Cortex of kidney (tissue), 1 donor: ENCODE results near the gene VHLL.

ENCODE experiments used
- DNase-seq: peaks from one replicate; lab custom pipeline; 2025; lab: John Stamatoyannopoulos, UW

VHLL gene

DNA sequence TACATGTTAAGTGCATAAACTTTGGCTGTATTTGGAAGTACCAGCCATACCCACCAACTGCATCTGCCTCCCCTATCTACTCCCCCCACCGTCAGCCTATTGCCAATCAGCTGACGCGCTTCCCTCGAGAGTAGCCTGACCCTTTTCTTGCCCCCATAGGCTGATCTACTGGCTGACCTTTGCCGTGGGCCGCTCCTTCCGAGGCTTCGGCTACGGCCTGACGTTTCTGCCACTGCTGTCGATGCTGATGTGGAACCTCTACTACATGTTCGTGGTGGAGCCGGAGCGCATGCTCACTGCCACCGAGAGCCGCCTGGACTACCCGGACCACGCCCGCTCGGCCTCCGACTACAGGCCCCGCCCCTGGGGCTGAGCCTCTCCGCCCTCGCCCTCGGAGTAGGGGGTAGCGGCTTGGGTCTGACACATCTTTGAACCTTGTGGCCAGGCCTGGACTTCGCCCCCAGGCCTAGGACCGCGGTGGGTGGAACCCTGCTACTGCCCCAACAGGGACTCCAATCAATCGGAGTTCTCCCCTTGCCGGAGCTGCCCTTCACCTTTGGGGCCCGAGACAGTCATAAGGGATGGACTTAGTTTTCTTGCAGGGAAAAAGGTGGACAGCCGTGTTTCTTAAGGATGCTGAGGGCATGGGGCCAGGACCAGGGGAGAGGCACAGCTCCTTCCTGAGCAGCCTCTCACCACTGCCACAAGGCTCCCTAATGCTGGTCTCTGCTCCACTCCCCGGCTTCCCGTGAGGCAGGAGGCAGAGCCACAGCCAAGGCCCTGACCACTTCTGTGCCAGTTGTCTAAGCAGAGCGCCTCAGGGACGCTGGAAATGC is 7.7 kb downstream of the VHLL start:
- peak; percentile 61 for DNase-seq

DNA sequence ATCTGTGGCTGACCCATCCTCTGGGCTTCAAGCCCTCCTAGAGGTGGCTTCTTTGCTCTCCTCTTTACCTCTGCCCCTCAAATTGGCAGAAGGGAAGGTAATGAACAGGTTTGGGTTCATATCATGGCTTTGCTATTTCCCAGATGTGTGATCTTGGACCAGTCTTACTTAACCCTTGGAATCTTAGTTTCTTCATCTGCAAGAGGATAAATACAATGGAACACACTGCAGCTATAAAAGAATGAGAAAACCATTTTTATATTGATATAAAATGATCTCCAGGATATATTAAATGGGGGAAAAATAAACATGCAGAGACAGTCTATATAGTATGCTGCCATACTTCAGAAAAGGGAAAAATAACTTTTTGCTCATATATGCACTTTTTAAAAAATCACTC is 9.2 kb downstream of the VHLL start:
- no peak for DNase-seq

DNA sequence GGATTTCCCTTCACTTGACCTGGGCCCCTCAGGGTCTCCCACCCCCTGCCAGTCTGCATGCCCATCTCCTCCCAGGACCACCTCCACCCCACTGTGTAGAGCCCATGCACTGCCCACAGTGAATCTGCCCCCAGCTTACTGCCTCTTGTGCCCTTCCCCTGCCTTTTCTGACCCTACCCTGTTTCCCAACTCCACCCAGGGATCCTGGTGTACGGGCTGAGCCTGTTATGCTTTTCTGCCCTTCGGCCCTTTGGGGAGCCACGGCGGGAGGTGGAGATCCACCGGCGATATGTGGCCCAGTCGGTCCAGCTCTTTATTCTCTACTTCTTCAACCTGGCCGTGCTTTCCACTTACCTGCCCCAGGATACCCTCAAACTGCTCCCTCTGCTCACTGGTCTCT is 13.0 kb downstream of the VHLL start:
- no peak for DNase-seq

DNA sequence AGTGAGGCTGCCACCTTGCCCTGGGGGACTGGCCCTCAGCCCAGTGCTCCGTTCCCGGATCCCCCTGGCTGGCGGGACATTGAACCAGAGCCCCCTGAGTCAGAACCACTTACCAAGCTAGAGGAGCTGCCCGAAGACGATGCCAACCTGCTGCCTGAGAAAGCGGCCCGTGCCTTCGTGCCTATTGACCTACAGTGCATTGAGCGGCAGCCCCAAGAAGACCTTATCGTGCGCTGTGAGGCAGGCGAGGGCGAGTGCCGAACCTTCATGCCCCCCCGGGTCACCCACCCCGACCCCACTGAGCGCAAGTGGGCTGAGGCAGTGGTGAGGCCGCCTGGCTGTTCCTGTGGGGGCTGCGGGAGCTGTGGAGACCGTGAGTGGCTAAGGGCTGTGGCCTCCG is 13.7 kb downstream of the VHLL start:
- no peak for DNase-seq

DNA sequence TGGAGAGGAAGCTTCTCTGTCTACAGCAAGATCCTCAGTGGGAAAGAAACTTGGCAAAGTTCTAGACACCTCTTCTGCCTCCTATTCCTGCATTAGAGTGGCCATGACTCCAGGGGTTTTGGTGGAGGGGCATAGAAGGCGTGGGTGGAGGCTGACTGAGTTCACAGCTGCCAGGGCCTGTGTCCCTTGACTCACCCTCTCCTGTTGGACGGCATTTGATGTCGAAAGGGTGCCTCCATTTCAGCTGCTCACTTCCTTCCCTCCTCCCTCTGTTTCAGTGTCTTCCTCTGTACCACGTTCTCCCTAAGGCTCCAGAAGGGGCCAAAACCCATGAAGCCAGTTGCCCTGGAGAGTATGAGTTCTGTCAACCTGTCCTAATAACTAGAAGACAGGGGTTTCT is 14.3 kb downstream of the VHLL start:
- DNase-seq: no peak

DNA sequence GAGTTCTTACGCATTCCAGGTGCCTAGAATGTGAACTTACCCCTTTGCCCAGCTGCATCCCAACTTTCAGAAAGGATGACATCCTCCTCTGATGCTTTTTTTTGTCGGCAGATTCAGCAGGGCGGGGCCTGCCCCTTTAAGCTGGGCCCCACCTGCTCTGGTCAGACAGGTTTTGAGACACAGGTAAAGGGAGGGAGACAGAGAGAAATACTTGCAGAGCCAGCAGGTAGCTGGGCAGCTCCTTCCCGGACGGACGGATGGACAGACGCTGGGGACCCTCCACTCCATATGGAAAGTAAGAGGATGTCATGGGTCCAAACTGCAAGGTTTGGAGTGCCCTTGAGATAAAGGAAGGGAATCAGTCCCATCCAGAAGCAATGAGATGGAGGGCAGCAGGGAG is 15.0 kb downstream of the VHLL start, which contains the start of gene TMEM79:
Gene TMEM79, plus strand, starts transcription at position 214 of the 400 bp plus-strand sequence. CDS start 902 bp downstream, outside the sequence.
- no peak for DNase-seq

DNA sequence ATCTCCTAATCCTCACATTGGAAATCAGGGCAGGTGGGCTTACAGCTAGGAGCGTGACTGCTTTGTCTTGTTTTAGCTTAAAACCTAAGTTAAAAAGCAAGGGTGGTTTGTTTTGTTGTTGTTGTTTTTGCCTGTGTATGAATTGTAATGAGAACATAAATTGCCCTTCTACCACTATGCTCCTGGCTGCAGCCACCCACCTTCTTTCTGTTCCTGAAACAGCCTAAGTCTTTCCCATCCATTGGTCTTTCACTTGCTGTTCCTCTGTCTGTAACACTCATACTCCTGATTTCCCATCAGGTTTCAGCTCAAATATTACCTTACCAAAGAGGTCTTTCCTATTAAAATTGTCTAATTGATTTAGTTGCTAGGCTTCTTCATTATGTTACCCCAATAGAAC is 15.6 kb downstream of the VHLL start:
- no peak for DNase-seq

DNA sequence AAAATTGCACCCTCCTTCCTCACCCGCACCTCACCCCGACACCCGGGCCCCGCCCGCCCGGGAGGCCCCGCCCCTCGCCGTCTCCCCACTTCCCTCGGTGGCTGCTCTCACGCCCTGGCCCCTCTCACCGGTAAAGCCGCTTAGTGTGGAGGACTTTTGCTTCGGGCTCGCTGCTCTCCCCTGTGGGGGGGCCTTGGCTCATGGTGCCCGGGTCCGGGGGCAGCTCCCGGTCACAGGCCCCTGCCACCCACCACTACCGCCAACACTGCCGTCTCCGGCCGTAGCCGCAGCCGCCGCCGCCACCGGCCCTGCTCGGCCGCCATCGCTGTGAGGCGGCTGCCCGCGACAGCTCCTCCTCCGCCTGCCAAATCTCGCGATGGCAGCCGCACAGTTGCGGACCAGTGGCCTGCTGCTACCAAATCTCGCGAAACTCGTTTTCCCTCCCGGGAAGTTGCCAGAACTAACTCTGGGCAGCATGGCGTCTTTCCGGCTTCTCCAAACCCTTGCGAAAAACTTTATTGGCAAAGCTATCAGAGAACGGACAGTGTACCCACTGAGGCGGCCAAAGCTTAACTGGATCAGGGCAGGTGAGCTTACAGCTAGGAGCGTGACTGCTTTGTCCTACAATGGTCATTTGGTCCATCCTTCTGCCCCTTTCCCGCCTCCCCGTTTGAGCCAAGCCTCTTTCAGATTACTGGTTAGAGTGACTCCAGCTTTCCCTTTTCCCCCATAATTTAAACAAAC is 16.5 kb downstream of the VHLL start, which contains the start of gene SMG5:
Gene SMG5, minus strand, starts transcription at position 347 of the 744 bp plus-strand sequence. Its CDS starts 145 bp downstream, at position 202.
- peak; percentile 64 for DNase-seq

DNA sequence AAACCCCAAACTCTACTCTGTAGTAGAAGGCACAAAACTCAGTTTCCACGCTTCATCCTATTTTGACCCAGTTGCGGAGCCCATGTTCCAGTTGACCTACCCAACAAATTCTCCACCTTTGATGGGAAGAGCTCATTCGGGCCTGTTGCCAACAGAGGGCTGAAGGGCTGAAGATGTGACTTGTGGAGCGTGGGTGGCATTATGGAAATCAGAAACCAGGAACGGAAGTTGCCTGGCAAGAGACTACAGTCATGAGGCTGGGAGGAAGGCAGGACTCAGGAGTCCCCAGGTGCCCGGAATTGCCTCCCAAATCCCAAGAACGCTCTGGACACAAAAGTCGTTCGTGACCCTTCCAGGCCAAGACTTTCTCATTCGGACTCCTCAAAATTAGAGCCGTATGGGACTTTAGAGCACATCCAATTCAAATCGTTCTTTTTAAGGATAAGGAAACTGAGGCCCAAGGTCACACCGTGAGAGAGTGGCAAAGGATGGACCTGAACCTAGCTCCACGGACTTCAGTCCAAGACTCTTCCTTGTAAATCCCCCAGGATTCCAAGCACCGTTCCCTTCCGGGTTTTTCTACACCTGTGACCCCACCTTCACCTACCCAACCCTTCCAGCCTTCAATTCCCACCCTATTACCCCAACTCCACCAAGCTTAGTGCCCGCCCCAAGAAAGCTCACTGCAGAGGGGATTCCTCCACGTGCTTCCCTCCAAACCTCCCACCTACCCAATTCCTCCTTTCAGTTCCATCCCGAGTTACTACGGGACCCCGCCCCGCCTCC is 17.2 kb downstream of the VHLL start:
- no peak for DNase-seq

DNA sequence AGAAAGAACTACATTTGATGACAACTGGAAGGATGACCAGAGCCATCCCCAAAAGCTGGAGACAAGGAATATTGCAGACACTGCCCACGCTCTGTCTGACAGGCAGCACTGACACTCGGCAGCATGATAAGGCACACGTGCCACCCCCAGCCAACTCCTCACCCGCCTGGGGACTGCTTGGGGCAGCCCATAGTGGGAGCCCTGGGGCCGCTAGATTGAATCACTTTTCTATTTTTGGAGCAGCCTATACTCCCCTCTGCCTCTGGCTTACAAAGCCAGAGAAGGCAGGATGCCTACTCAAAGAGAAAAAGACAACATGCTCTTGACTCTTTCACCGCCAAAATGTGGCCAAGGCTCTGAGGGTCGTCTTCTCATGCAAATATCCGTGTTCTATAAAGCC is 17.8 kb downstream of the VHLL start:
- DNase-seq: no peak

DNA sequence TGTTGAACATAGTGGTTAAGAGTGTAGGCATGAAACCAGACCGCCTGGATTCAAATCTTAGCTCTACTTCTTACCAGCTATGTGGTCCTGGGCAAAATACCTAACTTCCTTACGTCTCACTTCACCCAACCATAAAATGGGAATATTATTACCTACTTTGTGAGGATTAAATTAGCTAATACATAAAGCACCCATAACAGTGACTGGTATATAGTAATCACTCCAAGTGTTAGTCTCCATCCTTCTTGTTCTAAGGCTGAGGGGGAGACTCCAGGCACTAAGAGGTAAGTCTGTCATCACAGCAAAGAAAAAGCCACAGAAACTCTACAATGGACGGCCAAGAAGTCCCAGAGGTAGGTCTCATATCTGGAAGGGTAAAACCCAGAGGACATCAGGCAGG is 19.3 kb downstream of the VHLL start:
- no peak for DNase-seq

DNA sequence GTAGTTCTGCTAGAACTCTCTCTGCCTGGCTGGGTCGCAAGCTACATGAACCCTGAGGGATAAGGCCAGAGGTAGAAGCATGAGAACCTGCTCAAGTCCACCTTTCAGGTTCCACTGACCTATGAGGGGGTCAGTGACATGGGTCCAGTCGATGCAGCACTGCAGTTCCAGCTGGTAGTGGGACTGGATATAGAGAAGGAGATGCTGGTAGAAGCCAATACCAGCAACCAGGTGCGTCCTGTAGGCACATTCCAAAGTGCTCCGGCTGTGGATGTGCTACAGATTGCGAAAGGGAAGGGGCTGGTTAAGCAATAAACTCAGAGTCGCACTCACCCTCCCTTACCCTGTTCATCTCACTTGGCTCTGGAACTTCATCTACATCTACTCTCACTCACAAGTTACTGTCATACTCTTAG is 22.1 kb downstream of the VHLL start:
- no peak for DNase-seq

DNA sequence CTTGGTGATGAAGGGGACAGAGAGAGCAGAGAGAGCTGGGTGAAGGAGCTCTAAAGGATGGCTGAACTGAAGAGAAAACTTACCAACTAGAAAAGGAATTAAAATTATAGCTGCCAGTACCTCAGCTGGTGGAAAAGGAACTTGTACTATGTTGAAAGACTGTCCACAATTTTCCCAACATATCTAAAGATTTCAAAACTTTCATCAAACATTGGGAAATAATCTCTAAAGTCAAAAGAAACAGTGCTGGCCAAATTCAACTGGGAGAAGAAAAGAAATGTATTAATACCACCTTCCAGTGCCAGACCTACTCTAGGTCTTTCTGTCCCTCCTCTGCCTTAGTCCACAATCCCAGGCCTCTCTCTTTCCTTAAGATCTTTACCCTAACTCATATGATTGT is 22.6 kb downstream of the VHLL start:
- DNase-seq: no peak

DNA sequence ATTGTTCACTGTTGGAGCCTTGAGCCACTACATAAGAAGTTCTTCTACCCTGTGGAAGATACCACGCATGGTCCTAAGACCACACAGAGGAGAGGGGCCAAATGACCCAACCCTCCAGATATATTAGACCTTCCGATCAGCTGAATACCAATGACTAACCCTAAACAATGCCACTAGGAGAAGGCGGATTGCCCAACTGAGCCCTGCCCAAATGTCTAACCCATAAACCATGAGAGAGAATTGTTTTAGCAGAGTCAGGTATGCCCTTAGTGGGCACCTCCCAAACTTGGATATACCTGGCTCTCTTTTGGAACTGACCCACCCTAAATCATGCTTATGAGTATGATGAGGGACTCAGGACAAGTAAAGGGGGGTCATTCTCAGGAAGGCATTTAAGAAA is 28.8 kb downstream of the VHLL start:
- DNase-seq: no peak

DNA sequence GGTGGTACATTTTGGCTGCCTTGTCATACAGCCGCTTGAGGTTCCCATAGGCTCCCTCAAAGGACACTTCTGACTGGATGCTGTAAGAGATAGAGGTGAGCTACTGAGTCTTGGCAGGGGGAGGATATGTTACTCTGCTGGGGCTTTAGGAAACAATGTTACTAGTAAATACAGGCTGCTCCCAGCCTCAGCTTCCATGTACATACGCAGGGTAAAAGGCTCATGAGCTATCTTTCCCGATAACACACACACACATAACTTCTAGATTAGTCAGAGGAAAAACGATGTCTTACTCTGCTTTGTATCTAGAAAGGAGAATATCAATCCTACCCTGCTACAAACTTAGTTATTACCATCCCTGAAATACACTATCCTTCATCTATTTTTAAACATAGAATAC is 30.8 kb downstream of the VHLL start:
- DNase-seq: no peak

DNA sequence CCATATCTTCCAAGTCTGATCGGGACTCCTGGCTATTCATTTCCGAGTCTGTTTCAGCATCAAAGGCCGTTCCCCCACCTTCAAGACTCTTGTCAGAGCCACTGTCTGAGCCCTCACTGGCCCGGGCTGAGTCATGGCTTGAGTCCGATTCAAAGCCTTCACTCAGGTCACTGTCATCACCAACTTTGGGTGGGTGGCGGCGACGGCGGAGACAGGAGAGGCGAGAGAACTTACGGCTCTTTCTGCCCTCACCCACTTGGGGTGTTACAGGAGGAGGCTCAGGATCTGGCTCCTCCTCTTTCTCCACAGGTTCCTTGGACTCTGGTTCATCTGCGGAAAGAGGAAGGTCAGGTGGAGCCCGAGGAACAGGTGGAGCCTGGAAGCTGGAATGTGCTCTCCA is 33.1 kb downstream of the VHLL start:
- DNase-seq: no peak

DNA sequence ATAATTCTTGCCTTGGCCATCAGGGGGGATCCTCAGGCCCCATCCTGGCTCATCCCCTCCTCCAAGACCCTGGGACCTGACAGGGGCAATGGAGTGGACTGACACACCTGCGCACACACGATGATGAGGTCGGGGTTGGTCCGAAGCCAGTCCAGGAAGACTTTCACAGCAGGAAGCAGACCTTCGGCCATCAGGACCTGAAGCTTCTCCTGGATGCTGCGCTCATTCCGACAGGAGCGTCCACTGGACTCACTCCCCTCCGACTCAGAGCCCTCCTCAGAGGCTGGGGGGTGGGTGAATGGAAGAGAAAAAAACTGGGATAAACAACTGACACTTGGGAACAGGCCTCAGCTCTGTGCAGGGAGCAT is 35.8 kb downstream of the VHLL start:
- DNase-seq: no peak

DNA sequence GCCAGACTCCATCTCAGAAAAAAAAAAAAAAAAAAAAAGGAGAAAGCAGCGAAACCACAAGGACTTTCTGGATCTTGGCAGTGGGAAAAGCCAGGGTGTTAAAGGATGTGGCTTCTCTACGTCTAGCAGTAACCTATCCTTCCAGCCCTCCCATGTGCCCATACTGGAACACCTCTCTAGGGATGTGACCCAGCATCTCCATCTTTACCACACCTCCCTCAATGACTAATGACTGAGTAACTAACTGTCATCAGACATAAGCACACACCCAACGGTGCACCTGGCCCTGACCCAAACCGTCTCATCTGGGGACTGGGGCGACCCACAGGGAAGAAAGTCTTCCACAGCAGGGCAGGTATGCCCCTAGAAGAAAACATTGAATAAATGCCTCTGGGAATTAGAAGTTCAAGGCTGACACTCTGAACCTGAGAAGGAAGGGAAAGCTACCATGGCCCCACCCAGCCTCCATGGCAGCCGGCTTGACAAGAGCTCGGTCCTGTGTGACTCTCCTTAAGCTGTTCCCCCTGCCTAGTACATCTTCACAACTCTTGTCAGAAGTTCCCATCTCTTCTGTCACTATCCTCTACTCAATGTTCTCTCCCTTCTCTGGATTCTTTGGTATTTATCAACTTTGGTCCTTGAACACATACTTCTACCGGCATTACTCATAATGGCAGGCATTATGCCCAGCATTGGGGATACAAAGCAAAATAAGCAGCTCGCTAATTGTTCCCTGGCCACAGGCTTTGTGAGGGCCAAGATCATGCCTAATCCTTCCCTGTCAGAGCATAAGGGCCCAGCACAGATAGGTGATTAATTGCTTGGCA is 36.4 kb downstream of the VHLL start:
- no peak for DNase-seq

DNA sequence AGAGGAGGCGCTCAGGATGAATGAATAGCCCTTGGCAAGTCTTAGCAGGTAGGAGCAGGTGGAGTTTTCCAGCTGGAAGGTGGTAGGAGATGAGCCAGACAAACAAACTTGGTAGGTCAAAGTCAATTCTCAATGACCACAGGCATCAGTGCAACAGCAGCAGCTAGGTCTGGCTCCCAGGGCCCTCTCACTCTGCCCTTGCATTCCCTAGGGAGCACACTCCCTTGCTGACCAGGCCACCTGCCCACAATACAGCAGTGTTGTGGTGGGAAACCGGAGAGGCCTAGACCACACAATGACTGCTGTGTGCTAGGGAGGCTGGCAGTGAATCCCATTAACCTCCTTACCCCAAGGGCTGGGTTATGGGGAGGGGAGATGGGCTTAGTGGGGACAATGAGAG is 38.2 kb downstream of the VHLL start:
- no peak for DNase-seq

DNA sequence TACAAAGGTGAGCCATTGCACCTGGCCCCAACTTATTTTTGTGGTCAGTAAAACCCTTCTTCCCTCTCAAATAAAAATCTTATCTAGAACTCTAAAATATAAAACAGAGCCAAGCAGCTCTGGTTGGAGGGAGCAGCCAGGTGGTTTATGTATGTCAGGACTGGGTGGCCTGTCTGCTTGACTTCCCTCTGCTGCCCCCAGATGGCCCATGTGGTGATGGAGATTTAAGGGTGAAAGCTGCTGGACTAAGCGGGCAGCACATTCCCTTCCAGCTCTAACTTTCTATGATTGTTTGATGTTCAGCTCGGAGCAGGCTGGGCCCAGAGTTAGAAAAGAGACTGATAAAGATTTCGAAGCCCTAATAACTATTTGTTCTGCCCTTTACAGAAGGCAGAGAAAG is 39.3 kb downstream of the VHLL start:
- no peak for DNase-seq

DNA sequence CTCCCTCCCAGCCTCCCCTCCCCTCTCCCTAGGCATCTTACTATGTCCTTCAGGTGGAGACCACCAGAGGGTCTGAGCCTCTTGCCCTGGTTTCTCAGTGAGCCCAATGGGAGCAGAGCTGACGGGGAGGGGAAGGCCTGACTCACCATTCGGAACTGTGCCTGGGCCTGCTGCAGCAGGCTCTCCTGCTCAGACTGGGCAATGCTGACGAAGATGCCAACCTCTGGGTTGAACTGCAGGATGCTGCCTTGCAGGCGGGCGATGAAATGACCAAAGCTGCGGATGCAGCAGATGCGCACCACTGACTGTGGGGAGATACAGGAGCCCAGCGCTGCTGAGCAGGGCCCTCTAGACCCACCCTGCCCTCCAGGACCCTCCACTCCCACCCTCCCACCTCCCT is 40.2 kb downstream of the VHLL start:
- no peak for DNase-seq

DNA sequence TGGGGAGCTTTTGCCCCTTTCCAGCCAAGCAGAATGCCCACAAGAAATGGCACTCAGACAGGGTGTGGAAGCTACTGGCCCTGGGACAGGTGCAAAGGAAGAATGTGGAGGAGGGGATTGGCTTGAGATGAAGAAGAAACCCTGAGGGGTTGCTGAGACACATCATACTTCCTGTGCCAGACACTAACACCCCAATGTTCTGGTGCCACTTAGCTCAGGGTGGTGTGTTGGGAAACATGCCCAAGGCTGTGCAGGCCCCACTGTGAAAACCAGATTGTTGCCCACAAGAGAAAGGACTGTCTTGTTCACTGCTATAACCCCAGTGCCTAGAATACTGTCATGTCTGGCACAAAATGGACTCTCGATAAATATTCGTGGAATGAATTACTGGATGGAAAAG is 41.4 kb downstream of the VHLL start:
- no peak for DNase-seq
